ENCODE results near the gene CLDN34. TPM values are rescaled to one million over a fixed set of nuclear protein-coding genes. Genes with fewer than 3 reads are reported as not detected.

Gene CLDN34
- total and polyA plus RNA-seq, 2 experiments from 2014 or later = not detected

DNA sequence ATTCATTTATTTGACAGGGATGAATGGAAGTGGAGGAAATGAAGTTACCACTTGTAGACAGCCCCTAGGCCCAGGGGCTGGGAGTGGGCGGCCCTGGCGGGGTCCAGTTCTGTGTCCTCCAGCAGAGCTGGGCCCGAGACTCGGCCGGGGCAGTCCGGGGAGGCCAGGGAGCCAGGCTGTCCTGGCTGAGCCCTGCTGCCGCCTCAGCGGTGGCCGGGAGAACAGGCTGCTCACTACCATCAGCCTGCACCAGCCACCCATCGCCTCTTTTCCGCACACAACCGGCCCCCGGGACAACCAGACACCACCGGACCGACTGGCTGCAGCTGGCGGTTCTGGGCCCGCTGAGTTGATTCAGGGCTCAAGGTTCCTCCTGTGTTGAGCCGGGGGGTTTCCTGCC, 25.6 kb downstream of the CLDN34 start:
- Histone ChIP-seq H3K27ac (ENCODE audit: low read depth) (no peak overlapping the region), H3K9me2 (ENCODE audit: insufficient read depth) (no peaks in the 10 kb centered on the region), H3K79me2 (replicated peaks; ENCODE audit: insufficient read depth) (no peaks in the 10 kb centered on the region), H3K36me3 (ENCODE audit: insufficient read depth) (no peaks in the 10 kb centered on the region), H3K4me3 (no peak overlapping the region), H3K4me1 (ENCODE audit: insufficient read depth) (no peaks in the 10 kb centered on the region), H3K4me2 (no peak overlapping the region), H2AFZ (no peak overlapping the region), H3F3A (replicated peaks; ENCODE audit: low read depth) (no peaks in the 10 kb centered on the region), H4K20me1 (replicated peaks; ENCODE audit: insufficient read depth) (no peaks in the 10 kb centered on the region), H3K27me3 (ENCODE audit: insufficient read depth) (no peaks in the 10 kb centered on the region)
- Mint-ChIP-seq H3K36me3 (ENCODE audit: low read depth) (no peaks in the 10 kb centered on the region; the same call in 2 of the 3 replicates), H3K9me3 (peaks cover 6% of the 10 kb centered on the region; the same call in 2 of the 3 replicates), H3K4me3 (no peak overlapping the region), H3K27ac (no peak overlapping the region), H3K4me1 (no peaks in the 10 kb centered on the region), H3K27me3 (ENCODE audit: insufficient read depth, low read depth, poor library complexity) (no peaks in the 10 kb centered on the region)
- DNase-seq (ENCODE audit: low spot score) (no peak), ATAC-seq (no peak)
- no peak for TF ChIP-seq CREB1 (CRISPR knock-in tag; IDR thresholded peaks at IDR 0.05; ENCODE audit: low read depth)
- no peak for TF ChIP-seq ZNF331 (CRISPR knock-in tag; IDR thresholded peaks at IDR 0.05; ENCODE audit: low read depth)
- TF ChIP-seq NANOG (IDR thresholded peaks at IDR 0.05; ENCODE audit: borderline replicate concordance) = no peak
- TF ChIP-seq, protein P1, sequence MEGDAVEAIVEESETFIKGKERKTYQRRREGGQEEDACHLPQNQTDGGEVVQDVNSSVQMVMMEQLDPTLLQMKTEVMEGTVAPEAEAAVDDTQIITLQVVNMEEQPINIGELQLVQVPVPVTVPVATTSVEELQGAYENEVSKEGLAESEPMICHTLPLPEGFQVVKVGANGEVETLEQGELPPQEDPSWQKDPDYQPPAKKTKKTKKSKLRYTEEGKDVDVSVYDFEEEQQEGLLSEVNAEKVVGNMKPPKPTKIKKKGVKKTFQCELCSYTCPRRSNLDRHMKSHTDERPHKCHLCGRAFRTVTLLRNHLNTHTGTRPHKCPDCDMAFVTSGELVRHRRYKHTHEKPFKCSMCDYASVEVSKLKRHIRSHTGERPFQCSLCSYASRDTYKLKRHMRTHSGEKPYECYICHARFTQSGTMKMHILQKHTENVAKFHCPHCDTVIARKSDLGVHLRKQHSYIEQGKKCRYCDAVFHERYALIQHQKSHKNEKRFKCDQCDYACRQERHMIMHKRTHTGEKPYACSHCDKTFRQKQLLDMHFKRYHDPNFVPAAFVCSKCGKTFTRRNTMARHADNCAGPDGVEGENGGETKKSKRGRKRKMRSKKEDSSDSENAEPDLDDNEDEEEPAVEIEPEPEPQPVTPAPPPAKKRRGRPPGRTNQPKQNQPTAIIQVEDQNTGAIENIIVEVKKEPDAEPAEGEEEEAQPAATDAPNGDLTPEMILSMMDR (conservative IDR thresholded peaks at IDR 0.05; ENCODE audit: low read depth in 2 of 2) = no peak
- TF ChIP-seq, protein P2, sequence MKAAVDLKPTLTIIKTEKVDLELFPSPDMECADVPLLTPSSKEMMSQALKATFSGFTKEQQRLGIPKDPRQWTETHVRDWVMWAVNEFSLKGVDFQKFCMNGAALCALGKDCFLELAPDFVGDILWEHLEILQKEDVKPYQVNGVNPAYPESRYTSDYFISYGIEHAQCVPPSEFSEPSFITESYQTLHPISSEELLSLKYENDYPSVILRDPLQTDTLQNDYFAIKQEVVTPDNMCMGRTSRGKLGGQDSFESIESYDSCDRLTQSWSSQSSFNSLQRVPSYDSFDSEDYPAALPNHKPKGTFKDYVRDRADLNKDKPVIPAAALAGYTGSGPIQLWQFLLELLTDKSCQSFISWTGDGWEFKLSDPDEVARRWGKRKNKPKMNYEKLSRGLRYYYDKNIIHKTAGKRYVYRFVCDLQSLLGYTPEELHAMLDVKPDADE (IDR thresholded peaks at IDR 0.05) = no peak
- TF ChIP-seq, protein P3, sequence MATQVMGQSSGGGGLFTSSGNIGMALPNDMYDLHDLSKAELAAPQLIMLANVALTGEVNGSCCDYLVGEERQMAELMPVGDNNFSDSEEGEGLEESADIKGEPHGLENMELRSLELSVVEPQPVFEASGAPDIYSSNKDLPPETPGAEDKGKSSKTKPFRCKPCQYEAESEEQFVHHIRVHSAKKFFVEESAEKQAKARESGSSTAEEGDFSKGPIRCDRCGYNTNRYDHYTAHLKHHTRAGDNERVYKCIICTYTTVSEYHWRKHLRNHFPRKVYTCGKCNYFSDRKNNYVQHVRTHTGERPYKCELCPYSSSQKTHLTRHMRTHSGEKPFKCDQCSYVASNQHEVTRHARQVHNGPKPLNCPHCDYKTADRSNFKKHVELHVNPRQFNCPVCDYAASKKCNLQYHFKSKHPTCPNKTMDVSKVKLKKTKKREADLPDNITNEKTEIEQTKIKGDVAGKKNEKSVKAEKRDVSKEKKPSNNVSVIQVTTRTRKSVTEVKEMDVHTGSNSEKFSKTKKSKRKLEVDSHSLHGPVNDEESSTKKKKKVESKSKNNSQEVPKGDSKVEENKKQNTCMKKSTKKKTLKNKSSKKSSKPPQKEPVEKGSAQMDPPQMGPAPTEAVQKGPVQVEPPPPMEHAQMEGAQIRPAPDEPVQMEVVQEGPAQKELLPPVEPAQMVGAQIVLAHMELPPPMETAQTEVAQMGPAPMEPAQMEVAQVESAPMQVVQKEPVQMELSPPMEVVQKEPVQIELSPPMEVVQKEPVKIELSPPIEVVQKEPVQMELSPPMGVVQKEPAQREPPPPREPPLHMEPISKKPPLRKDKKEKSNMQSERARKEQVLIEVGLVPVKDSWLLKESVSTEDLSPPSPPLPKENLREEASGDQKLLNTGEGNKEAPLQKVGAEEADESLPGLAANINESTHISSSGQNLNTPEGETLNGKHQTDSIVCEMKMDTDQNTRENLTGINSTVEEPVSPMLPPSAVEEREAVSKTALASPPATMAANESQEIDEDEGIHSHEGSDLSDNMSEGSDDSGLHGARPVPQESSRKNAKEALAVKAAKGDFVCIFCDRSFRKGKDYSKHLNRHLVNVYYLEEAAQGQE (IDR thresholded peaks at IDR 0.05; ENCODE audit: unreplicated experiment) = no peak
- no peak for TF ChIP-seq ZNF114 (CRISPR knock-in tag; IDR thresholded peaks at IDR 0.05)
- no peak for TF ChIP-seq JUNB (IDR thresholded peaks at IDR 0.05; ENCODE audit: unreplicated experiment)
- TF ChIP-seq, protein P4, sequence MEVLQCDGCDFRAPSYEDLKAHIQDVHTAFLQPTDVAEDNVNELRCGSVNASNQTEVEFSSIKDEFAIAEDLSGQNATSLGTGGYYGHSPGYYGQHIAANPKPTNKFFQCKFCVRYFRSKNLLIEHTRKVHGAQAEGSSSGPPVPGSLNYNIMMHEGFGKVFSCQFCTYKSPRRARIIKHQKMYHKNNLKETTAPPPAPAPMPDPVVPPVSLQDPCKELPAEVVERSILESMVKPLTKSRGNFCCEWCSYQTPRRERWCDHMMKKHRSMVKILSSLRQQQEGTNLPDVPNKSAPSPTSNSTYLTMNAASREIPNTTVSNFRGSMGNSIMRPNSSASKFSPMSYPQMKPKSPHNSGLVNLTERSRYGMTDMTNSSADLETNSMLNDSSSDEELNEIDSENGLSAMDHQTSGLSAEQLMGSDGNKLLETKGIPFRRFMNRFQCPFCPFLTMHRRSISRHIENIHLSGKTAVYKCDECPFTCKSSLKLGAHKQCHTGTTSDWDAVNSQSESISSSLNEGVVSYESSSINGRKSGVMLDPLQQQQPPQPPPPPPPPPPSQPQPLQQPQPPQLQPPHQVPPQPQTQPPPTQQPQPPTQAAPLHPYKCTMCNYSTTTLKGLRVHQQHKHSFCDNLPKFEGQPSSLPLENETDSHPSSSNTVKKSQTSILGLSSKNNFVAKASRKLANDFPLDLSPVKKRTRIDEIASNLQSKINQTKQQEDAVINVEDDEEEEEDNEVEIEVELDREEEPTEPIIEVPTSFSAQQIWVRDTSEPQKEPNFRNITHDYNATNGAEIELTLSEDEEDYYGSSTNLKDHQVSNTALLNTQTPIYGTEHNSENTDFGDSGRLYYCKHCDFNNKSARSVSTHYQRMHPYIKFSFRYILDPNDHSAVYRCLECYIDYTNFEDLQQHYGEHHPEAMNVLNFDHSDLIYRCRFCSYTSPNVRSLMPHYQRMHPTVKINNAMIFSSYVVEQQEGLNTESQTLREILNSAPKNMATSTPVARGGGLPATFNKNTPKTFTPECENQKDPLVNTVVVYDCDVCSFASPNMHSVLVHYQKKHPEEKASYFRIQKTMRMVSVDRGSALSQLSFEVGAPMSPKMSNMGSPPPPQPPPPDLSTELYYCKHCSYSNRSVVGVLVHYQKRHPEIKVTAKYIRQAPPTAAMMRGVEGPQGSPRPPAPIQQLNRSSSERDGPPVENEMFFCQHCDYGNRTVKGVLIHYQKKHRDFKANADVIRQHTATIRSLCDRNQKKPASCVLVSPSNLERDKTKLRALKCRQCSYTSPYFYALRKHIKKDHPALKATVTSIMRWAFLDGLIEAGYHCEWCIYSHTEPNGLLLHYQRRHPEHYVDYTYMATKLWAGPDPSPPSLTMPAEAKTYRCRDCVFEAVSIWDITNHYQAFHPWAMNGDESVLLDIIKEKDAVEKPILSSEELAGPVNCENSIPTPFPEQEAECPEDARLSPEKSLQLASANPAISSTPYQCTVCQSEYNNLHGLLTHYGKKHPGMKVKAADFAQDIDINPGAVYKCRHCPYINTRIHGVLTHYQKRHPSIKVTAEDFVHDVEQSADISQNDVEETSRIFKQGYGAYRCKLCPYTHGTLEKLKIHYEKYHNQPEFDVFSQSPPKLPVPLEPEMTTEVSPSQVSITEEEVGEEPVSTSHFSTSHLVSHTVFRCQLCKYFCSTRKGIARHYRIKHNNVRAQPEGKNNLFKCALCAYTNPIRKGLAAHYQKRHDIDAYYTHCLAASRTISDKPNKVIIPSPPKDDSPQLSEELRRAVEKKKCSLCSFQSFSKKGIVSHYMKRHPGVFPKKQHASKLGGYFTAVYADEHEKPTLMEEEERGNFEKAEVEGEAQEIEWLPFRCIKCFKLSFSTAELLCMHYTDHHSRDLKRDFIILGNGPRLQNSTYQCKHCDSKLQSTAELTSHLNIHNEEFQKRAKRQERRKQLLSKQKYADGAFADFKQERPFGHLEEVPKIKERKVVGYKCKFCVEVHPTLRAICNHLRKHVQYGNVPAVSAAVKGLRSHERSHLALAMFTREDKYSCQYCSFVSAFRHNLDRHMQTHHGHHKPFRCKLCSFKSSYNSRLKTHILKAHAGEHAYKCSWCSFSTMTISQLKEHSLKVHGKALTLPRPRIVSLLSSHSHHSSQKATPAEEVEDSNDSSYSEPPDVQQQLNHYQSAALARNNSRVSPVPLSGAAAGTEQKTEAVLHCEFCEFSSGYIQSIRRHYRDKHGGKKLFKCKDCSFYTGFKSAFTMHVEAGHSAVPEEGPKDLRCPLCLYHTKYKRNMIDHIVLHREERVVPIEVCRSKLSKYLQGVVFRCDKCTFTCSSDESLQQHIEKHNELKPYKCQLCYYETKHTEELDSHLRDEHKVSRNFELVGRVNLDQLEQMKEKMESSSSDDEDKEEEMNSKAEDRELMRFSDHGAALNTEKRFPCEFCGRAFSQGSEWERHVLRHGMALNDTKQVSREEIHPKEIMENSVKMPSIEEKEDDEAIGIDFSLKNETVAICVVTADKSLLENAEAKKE (CRISPR knock-in tag; IDR thresholded peaks at IDR 0.05) = no peak
- no peak for TF ChIP-seq EZH2phosphoT487 (IDR thresholded peaks at IDR 0.05; ENCODE audit: unreplicated experiment)
- TF ChIP-seq STAT1 (IDR thresholded peaks at IDR 0.05; ENCODE audit: unreplicated experiment) = no peak
- no peak for TF ChIP-seq EZH2 (IDR thresholded peaks at IDR 0.05; ENCODE audit: low read depth, unreplicated experiment)
- no peak for TF ChIP-seq POLR2AphosphoS5 (IDR thresholded peaks at IDR 0.05; ENCODE audit: low read depth)
